HEK293T (cell line): ENCODE measurements around the gene ZNF653.
A peak's percentile ranks its signal among the peaks of the same experiment; 100 is the strongest.
"Not testable (repeated sequence)": the region's sequence is repeated elsewhere in the genome, so short reads cannot be mapped to it uniquely, and the experiment has no call there.

Experiments used
- CTCF ChIA-PET: fragments of 350-600 bp; formaldehyde crosslinking; extraction: SDS; loops from one replicate; lab custom pipeline; 2021; ENCODE audit warnings: antibody characterized with exemption, inconsistent platforms; lab: Yijun Ruan, JAX
- POLR2A ChIA-PET: fragments of 350-600 bp; formaldehyde crosslinking; extraction: SDS; loops from one replicate; lab custom pipeline; 2020; ENCODE audit warnings: antibody characterized with exemption, inconsistent platforms; lab: Yijun Ruan, JAX
- DNase-seq: peaks from one replicate; pipeline ENCODE4 v3.0.0; 2012; ENCODE audit warnings: mixed read lengths; ENCODE audit errors: extremely low spot score
- ARNT ChIP-seq: fragments of 450-650 bp; IDR thresholded peaks from 2 replicates; pipeline ENCODE4 v1.6.1; 2017; ENCODE audit warnings: mild to moderate bottlenecking
- BHLHE40 ChIP-seq: fragments of 450-650 bp; IDR thresholded peaks from 2 replicates; pipeline ENCODE4 v1.6.1; 2016; ENCODE audit warnings: mild to moderate bottlenecking, moderate library complexity, borderline replicate concordance
- CTBP1 ChIP-seq: fragments of 450-650 bp; IDR thresholded peaks from 2 replicates; pipeline ENCODE4 v1.6.1; 2016; ENCODE audit warnings: borderline replicate concordance
- ELF4 ChIP-seq: fragments of 450-650 bp; IDR thresholded peaks from 2 replicates; pipeline ENCODE4 v1.6.1; 2017; ENCODE audit warnings: antibody characterized with exemption
- FOXA1 ChIP-seq: fragments of 450-650 bp; IDR thresholded peaks from 2 replicates; pipeline ENCODE4 v1.6.1; 2016; ENCODE audit warnings: mild to moderate bottlenecking
- FOXK2 ChIP-seq: fragments of 450-650 bp; IDR thresholded peaks from 2 replicates; pipeline ENCODE4 v1.6.1; 2016; ENCODE audit warnings: mild to moderate bottlenecking
- FOXM1 ChIP-seq: fragments of 450-650 bp; IDR thresholded peaks from 2 replicates; pipeline ENCODE4 v1.6.1; 2017; ENCODE audit warnings: mild to moderate bottlenecking, borderline replicate concordance
- HDGF ChIP-seq: fragments of 450-650 bp; IDR thresholded peaks from 2 replicates; pipeline ENCODE4 v1.6.1; 2017; ENCODE audit warnings: antibody characterized with exemption, borderline replicate concordance
- L3MBTL2 ChIP-seq: fragments of 450-650 bp; conservative IDR thresholded peaks from 2 replicates; pipeline ENCODE4 v1.6.1; 2016; ENCODE audit warnings: mild to moderate bottlenecking
- LEF1 ChIP-seq: fragments of 450-650 bp; IDR thresholded peaks from 2 replicates; pipeline ENCODE4 v1.6.1; 2017; ENCODE audit warnings: mild to moderate bottlenecking, borderline replicate concordance
- NFRKB ChIP-seq: fragments of 450-650 bp; IDR thresholded peaks from 2 replicates; pipeline ENCODE4 v1.6.1; 2016; ENCODE audit warnings: mild to moderate bottlenecking, moderate library complexity
- SP1 ChIP-seq: fragments of 450-650 bp; IDR thresholded peaks from 2 replicates; pipeline ENCODE4 v1.6.1; 2017
- SUZ12 ChIP-seq: fragments of 450-650 bp; IDR thresholded peaks from 2 replicates; pipeline ENCODE4 v1.6.1; 2016; ENCODE audit warnings: mild to moderate bottlenecking
- TARDBP ChIP-seq: fragments of 450-650 bp; IDR thresholded peaks from 2 replicates; pipeline ENCODE4 v1.6.1; 2016
- ZNF384 ChIP-seq: fragments of 450-650 bp; IDR thresholded peaks from 2 replicates; pipeline ENCODE4 v1.6.1; 2016
- TF ChIP-seq, protein P1 (sequence below): fragments of 450-650 bp; IDR thresholded peaks from 2 replicates; pipeline ENCODE4 v1.6.1; 2016

ZNF653 gene

DNA sequence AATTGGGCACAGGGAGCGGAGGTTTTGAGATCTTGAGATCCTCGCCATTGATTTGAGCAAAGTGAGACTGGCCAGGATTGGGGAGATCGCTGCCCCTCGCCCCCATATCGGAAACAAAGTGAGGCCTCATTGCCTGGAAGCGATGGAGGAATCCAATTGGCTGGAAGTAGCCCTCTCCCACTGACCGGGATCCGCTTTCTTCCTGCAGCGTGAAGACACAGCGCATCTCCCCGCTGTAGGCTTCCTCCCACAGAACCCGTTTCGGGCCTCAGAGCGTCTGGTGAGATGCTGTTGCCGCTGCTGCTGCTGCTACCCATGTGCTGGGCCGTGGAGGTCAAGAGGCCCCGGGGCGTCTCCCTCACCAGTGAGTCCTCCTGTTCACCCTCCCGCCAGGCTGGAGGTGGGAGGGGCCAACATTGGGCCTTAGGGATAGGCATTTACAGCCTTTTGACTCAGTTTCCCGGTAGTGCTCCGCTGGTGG lies 69.8 kb downstream of the ZNF653 start:
- DNase-seq = no peak
- TF ChIP-seq FOXM1 (no peak), ELF4 (no peak), NFRKB (no peak), CTBP1 (no peak), ARNT (no peak), FOXK2 (no peak), BHLHE40 (no peak), FOXA1 (no peak), L3MBTL2 (no peak)
- TF ChIP-seq, protein P1, sequence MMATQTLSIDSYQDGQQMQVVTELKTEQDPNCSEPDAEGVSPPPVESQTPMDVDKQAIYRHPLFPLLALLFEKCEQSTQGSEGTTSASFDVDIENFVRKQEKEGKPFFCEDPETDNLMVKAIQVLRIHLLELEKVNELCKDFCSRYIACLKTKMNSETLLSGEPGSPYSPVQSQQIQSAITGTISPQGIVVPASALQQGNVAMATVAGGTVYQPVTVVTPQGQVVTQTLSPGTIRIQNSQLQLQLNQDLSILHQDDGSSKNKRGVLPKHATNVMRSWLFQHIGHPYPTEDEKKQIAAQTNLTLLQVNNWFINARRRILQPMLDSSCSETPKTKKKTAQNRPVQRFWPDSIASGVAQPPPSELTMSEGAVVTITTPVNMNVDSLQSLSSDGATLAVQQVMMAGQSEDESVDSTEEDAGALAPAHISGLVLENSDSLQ = no peak
- ChIA-PET CTCF (interaction anchor here (0.6 to 1.4 kb wide), 10 partner anchors 10 to 142 kb away, joined by 3 to 8 read pairs (median 3); no protein-coding TSS in a partner anchor), POLR2A (interaction anchor here (1.0 to 1.8 kb wide), 5 partner anchors 14 to 62 kb away, joined by 3 to 12 read pairs (median 6); partner anchors contain the start of gene SWSAP1)

DNA sequence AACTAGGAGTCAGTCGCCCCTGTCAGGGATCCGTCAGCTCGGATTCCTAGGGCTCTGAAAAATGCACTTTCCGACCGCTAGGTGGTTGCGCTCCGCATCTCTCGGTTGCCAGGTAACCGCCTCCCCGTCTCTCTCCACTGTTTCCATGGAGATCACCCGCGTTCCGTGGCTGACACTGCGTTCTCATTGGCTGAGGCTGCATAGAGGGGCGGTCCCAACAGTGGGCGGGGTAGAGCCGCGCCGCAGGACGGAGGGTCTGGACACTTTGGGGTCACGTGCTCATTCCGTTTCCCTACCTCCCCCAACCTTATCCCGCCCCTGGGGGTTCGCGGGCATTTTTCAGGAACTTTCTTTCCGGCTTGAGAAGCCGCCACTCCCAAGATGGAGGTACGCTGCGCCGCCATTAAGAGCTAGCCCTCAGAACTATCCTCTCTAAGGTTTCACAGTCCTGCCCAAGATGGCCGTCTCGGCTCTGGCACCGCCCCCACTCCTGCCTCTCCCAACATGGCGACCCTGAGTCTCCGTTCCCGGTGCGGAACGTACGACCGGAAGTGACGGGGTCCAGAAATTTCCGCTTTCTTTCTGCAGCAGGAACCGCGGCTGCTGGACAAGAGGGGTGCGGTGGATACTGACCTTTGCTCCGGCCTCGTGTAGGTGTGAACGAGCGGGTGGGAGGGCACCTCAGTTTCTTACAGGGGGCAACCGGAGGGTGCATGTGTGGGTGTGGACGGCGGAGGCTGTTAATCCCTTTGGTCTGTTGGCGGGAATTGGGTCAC lies 70.4 kb downstream of the ZNF653 start, which contains the start of the genes ODAD3 and PRKCSH:
Gene ODAD3, minus strand, starts transcription at position 65 of the 776 bp plus-strand sequence. CDS start 105 bp downstream, outside the sequence.
Gene PRKCSH, plus strand, starts transcription at position 579 of the 776 bp plus-strand sequence. CDS start 483 bp downstream, outside the sequence.
- ChIA-PET CTCF (interaction anchor here (0.6 to 1.4 kb wide), 13 partner anchors 11 to 894 kb away, joined by 3 to 8 read pairs (median 3); partner anchors contain the start of gene TMEM205), POLR2A (interaction anchor here (0.6 to 1.8 kb wide), 9 partner anchors 8 to 61 kb away, joined by 3 to 12 read pairs (median 3); partner anchors contain the start of genes RGL3 and SWSAP1)
- TF ChIP-seq TARDBP (no peak), NFRKB (no peak), BHLHE40 (no peak), L3MBTL2 (peak; percentile 63), ELF4 (peak; percentile 69)
- TF ChIP-seq, protein P1 = peak; percentile 96
- DNase-seq = peak; percentile 99

DNA sequence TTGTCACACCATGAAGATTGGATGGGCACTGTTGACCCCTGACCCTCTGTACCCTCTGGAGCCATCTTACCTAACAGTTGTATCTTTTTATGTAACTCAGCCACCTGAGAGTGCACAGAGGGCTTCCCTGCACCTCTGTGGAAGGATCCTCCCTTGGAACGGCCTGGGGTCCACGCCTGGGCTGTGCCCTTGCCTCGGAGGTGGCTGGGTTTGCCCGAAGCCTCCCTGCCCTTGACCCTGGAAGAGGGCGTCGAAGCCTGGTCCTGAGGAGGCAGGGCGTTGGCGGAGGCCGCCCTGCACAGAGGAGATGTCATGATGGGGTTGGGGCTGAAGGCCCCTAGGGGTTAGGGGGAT lies 71.0 kb downstream of the ZNF653 start:
- DNase-seq = no peak
- CTCF ChIA-PET = interaction anchor here (0.6 to 1.4 kb wide), 7 partner anchors 18 to 893 kb away, joined by 3 to 8 read pairs (median 3); partner anchors contain the start of gene TMEM205
- POLR2A ChIA-PET = interaction anchor here (0.6 to 1.8 kb wide), 9 partner anchors 9 to 60 kb away, joined by 3 to 12 read pairs (median 3); partner anchors contain the start of genes RGL3 and SWSAP1
- no peak for TF ChIP-seq CTBP1
- TF ChIP-seq, protein P1 = no peak
- TF ChIP-seq ELF4 = no peak
- no peak for TF ChIP-seq HDGF
- TF ChIP-seq LEF1 = no peak
- TF ChIP-seq TARDBP = no peak
- TF ChIP-seq FOXM1 = no peak
- TF ChIP-seq NFRKB = no peak
- TF ChIP-seq ZNF384 = no peak
- no peak for TF ChIP-seq SUZ12
- no peak for TF ChIP-seq FOXA1
- TF ChIP-seq ARNT = no peak
- no peak for TF ChIP-seq FOXK2
- TF ChIP-seq SP1 = no peak
- no peak for TF ChIP-seq L3MBTL2
- no peak for TF ChIP-seq BHLHE40

DNA sequence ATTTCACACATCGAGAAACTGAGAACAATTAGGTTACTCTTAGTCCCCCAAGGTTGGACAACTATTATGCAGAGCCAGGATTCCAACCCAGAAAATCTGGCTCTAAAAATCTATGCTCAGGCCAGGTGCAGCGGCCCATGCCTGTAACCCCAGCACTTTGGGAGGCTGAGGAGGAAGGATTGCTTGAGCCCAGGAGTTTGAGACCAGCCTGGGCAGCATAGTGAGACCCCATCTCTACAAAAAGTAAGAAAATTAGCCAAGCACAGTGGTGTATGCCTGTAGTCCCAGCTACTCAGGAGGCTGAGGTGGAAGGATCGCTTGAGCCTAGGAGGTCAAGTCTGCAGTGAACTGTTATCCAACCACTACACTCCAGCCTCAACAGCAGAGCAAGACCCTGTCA lies 72.1 kb downstream of the ZNF653 start:
- DNase-seq, POLR2A ChIA-PET: not testable (repeated sequence)
- CTCF ChIA-PET = interaction anchor here (1.2 kb wide), 1 partner anchor 50 kb away, joined by 3 read pairs; no protein-coding TSS in a partner anchor
